GM12878 (cell line): ENCODE measurements around the gene RAD51B. TPM values are rescaled to one million over a fixed set of nuclear protein-coding genes. Genes with fewer than 3 reads are reported as not detected.

Source experiments
- ATAC-seq: fragments of 200-7000 bp; cut with Tn5 transposase; 3 replicates; pipeline ENCODE4 v1.9.1; 2020; ENCODE audit warnings: mild to moderate bottlenecking, moderate library complexity
- BruUV-seq: library from RNA; stranded (reverse); fragments of 400-500 nt; replicated peaks from 2 replicates; lab custom pipeline; 2021; lab: Mats Ljungman, UMichigan
- CTCF ChIA-PET: fragments of 300-600 bp; sonication (Branson Sonifier 250); formaldehyde crosslinking; extraction: SDS; loops from one replicate; lab custom pipeline; 2021; ENCODE audit warnings: inconsistent platforms; lab: Yijun Ruan, JAX
- POLR2A ChIA-PET: fragments of 350-600 bp; formaldehyde crosslinking; extraction: SDS; loops from one replicate; lab custom pipeline; 2021; ENCODE audit warnings: inconsistent platforms; lab: Charles Lee
- RAD21 ChIA-PET: fragments of 300-600 bp; sonication (Branson Sonifier 250); formaldehyde crosslinking; loops from one replicate; lab custom pipeline; 2023; ENCODE audit warnings: antibody characterized with exemption; ENCODE audit not compliant: unreplicated experiment; lab: Charles Lee
- SMC1A ChIA-PET: fragments of 300-600 bp; sonication (Branson Sonifier 250); formaldehyde crosslinking; loops from one replicate; lab custom pipeline; 2023; ENCODE audit not compliant: unreplicated experiment, uncharacterized antibody; lab: Charles Lee
- DNase-seq: peaks from one replicate; pipeline ENCODE4 v3.0.0-alpha.2; 2011; ENCODE audit warnings: low read depth, low spot score
- FAIRE-seq: peaks from 3 replicates; lab custom pipeline; 2011; peaks lifted over from hg19 to GRCh38; lab: Jason Lieb, UNC
- H2AFZ ChIP-seq: 2 replicates; pipeline ENCODE4 v1.6.0; 2011; ENCODE audit warnings: low read depth, low read length, control low read depth; ENCODE audit not compliant: control insufficient read depth
- H3K27ac ChIP-seq: 2 replicates; pipeline ENCODE4 v1.5.1; 2011; ENCODE audit warnings: control low read depth; ENCODE audit not compliant: control insufficient read depth, insufficient read depth
- H3K27me3 ChIP-seq, 2 experiments: replicated peaks in 1 of 2; 2 replicates each; pipeline versions ENCODE4 v1.6.0 to v1.6.1; 2011; ENCODE audit warnings: low read length in 1 of 2; ENCODE audit not compliant: control insufficient read depth in 2 of 2, insufficient read depth in 2 of 2
- H3K36me3 ChIP-seq, 2 experiments: 2 replicates each; pipeline ENCODE4 v1.5.1; 2011; ENCODE audit warnings: low read length in 1 of 2; ENCODE audit not compliant: control insufficient read depth in 2 of 2, insufficient read depth in 2 of 2
- H3K4me1 ChIP-seq: 2 replicates; pipeline ENCODE4 v1.6.1; 2011; ENCODE audit warnings: mild to moderate bottlenecking, low read length, moderate library complexity, mixed read lengths; ENCODE audit not compliant: control insufficient read depth, insufficient read depth
- H3K4me2 ChIP-seq: 2 replicates; pipeline ENCODE4 v1.6.0; 2011; ENCODE audit warnings: control low read depth; ENCODE audit not compliant: control insufficient read depth, insufficient read depth
- H3K4me3 ChIP-seq: fragments of 200-600 bp; sonication (generic); 2 replicates; pipeline ENCODE4 v1.5.1; 2016
- H3K79me2 ChIP-seq: 2 replicates; pipeline ENCODE4 v1.6.0; 2011; ENCODE audit warnings: low read length; ENCODE audit not compliant: control insufficient read depth, insufficient read depth
- H3K9ac ChIP-seq: 2 replicates; pipeline ENCODE4 v1.8.0; 2011; ENCODE audit warnings: low read length, control low read depth, mixed read lengths; ENCODE audit not compliant: control insufficient read depth, insufficient read depth
- H3K9me3 ChIP-seq: replicated peaks from 3 replicates; pipeline ENCODE4 v1.5.1; 2011; ENCODE audit warnings: mild to moderate bottlenecking, low read length; ENCODE audit not compliant: control insufficient read depth, insufficient read depth
- H4K20me1 ChIP-seq: 2 replicates; pipeline ENCODE4 v1.6.0; 2011; ENCODE audit not compliant: control insufficient read depth, insufficient read depth
- ASH2L ChIP-seq: fragments of 300-600, 200-600 bp; sonication (generic); IDR thresholded peaks from 2 replicates; pipeline ENCODE4 v1.6.1; 2017; ENCODE audit warnings: low read depth, mild to moderate bottlenecking, borderline replicate concordance
- HDAC6 ChIP-seq: fragments of 200-600 bp; sonication (generic); IDR thresholded peaks from one replicate; pipeline ENCODE4 v1.8.0; 2017; ENCODE audit warnings: antibody characterized with exemption; ENCODE audit not compliant: unreplicated experiment
- MTA2 ChIP-seq: fragments of 450-650 bp; IDR thresholded peaks from 2 replicates; pipeline ENCODE4 v1.6.1; 2016; ENCODE audit warnings: low read depth, mild to moderate bottlenecking, moderate library complexity
- MXI1 ChIP-seq: fragments of 150-350 bp; IDR thresholded peaks from 2 replicates; pipeline ENCODE4 v1.6.1; 2011; ENCODE audit warnings: low read depth, mild to moderate bottlenecking, inconsistent platforms, low read length, improper control_type of control experiment
- ZNF24 ChIP-seq: fragments of 450-650 bp; IDR thresholded peaks from 2 replicates; pipeline ENCODE4 v1.6.1; 2017; ENCODE audit warnings: antibody characterized with exemption, mild to moderate bottlenecking
- WGBS: methylation state at CpG from one replicate; pipeline ENCODE4 v1.1.6; 2016; ENCODE audit warnings: low lambda C conversion rate; ENCODE audit not compliant: insufficient replicate concordance, insufficient coverage; ENCODE audit errors: missing lambda C conversion rate; 5-methylcytosine and 5-hydroxymethylcytosine counted together
- in situ Hi-C: fragments of 300-500 bp; cut with MboI; formaldehyde crosslinking; loops from 9 replicates; pipeline ENCODE4 v1.14.3; 2018; ENCODE audit warnings: mixed read lengths
- intact Hi-C: fragments of 100-400 bp; cut with micrococcal nuclease; formaldehyde crosslinking; loops from one replicate; pipeline ENCODE4 v1.14.2; 2022; ENCODE audit not compliant: unreplicated experiment
- polyA plus RNA-seq, 11 experiments: library from polyadenylated mRNA; depleted of rRNA in 4 of 11; unstranded in 6 of 11; stranded (reverse) in 5 of 11; fragments of >200 nt; fragmentation: Nextera tagmentation in 4 of 11; fragmentation: Illumina TruSeq in 1 of 11; extraction: Ambion mirVana in 4 of 11; extraction: Trizol in 1 of 11; gene quantifications; 1 replicate in 1 of 11; 2 replicates in 10 of 11; pipeline versions ENCODE4 v1.2.1 to v1.2.3, GENCODE V29; 2011 to 2016; ENCODE audit warnings: inconsistent platforms in 2 of 11, missing spikeins in 2 of 11, low read depth in 1 of 11
- total RNA-seq, 4 experiments: library from RNA; depleted of rRNA in 3 of 4; stranded (reverse); fragments of >200 nt in 3 of 4; fragmentation: Illumina TruSeq in 1 of 4; extraction: Trizol in 1 of 4; gene quantifications; 2 replicates each; pipeline versions ENCODE4 v1.2.1 to v1.2.3, GENCODE V29; 2013 to 2021
- TF ChIP-seq, protein P1 (sequence below), 3 experiments: IDR thresholded peaks in 2 of 3; conservative IDR thresholded peaks in 1 of 3; 2 replicates each; pipeline ENCODE4 v1.5.1; 2011; ENCODE audit warnings: low read depth in 3 of 3, low read length in 3 of 3, mild to moderate bottlenecking in 3 of 3, control low read depth in 2 of 3, moderate library complexity in 2 of 3, inconsistent platforms in 1 of 3, mixed read lengths in 1 of 3; ENCODE audit not compliant: control insufficient read depth in 2 of 3, insufficient read depth in 1 of 3; ENCODE audit errors: extremely low read depth in 1 of 3
- TF ChIP-seq, protein P2 (sequence below): IDR thresholded peaks from 2 replicates; pipeline ENCODE4 v1.6.1; 2012; ENCODE audit warnings: improper control_type of control experiment, low read depth, low read length; ENCODE audit not compliant: insufficient replicate concordance

Gene RAD51B
- total and polyA plus RNA-seq, 10 of the 15 experiments (the other 5 are each of a cell fraction or from before 2014, with no cell fraction given) = 9.8 to 26.8 (median 21.3) TPM

DNA sequence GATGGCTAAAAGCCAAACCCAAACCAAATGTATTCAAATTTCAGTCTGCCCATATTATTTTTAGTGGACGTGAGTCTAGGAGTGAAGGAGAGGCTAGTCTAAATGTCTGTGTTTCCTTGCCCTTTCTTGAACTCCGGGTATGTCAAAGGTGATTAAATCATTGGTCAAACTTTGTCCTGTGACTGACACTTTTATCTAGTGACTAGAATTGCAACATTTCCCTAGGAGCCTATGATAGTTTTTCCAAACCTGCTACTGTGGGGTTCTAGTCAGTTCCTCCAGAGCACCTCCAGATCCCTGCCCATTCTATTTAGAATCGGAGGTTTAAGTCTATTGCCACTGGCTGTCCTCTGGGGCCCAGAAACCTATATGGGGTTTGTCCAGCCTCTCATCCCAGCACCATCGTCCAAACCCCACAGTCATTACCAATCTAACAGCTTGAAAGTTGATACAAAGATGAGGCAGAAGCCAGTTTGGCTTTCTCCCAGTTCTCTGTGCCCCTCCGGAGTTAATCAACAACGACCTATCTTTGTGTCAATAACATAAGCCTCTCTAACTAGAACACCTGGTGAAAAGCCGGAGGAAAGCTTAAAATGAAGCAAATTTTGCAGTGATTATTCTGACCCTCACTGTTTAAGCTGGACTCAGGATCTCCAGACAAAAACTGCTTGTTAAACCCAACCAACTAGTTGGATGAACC lies 666.6 kb downstream of the RAD51B start:
- no peak overlapping the region for H3K27ac ChIP-seq
- intact Hi-C loops (no loop called here), in situ Hi-C loops (no loop called here)
- no peaks in the 10 kb centered on the region for H4K20me1 ChIP-seq
- H3K9me3 ChIP-seq = no peaks in the 10 kb centered on the region
- H2AFZ ChIP-seq = no peak overlapping the region
- WGBS = 85% methylated on average over 7 of the region's 7 CpGs
- H3K4me3 ChIP-seq = no peak overlapping the region
- BruUV-seq = no TSS peak
- no peaks in the 10 kb centered on the region for H3K36me3 ChIP-seq
- no peaks in the 10 kb centered on the region for H3K27me3 ChIP-seq
- DNase-seq (no peak), FAIRE-seq (no peak), ATAC-seq (no peak)
- ChIA-PET POLR2A (no interaction called here), RAD21 (interaction anchor here (0.8 kb wide), 1 partner anchor 23 kb away, joined by 3 read pairs; no protein-coding TSS in a partner anchor), SMC1A (interaction anchor here (0.8 to 3.5 kb wide), 4 partner anchors 21 to 73 kb away, joined by 3 to 12 read pairs (median 3); no protein-coding TSS in a partner anchor), CTCF (no interaction called here)
- no peak overlapping the region for H3K9ac ChIP-seq
- H3K4me2 ChIP-seq = no peak overlapping the region
- no peak for TF ChIP-seq MTA2
- H3K79me2 ChIP-seq = no peaks in the 10 kb centered on the region
- H3K4me1 ChIP-seq = peaks cover 4% of the 10 kb centered on the region; the same call in 1 of the 2 replicates

DNA sequence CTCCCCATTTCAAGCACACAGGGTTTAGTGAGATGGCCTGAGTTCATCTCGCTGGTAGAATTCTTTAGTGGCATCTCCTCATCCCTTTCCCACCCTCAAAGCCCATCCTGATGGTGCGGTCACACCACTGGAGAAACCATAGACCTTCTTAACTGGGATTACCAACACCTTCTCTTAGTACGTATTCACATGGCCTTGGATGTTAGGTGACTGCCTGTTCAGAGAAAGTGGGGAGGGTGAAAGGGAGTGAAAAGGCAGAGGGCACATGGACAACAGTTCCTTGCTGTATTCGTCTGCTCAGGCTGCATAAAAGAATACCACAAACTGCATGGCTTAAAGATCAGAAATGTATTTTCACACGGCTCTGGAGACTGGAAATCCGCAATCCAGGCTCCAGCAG lies 667.2 kb downstream of the RAD51B start:
- no peak for FAIRE-seq
- H3K27ac ChIP-seq = no peak overlapping the region
- ATAC-seq = no peak
- in situ Hi-C loops (no loop called here), intact Hi-C loops (no loop called here)
- no peaks in the 10 kb centered on the region for H3K36me3 ChIP-seq
- H3K4me2 ChIP-seq = no peak overlapping the region
- no peak for DNase-seq
- peaks cover 9% of the 10 kb centered on the region for H3K4me1 ChIP-seq
- BruUV-seq = no TSS peak
- POLR2A ChIA-PET = interaction anchor here (0.7 kb wide), 1 partner anchor 17 kb away, joined by 4 read pairs; no protein-coding TSS in a partner anchor
- CTCF ChIA-PET = no interaction called here
- no peak overlapping the region for H2AFZ ChIP-seq
- no peaks in the 10 kb centered on the region for H4K20me1 ChIP-seq
- RAD21 ChIA-PET = interaction anchor here (0.7 to 1.2 kb wide), 3 partner anchors 14 to 67 kb away, joined by 3 to 4 read pairs (median 3); no protein-coding TSS in a partner anchor
- SMC1A ChIA-PET = interaction anchor here (1.0 to 1.3 kb wide), 3 partner anchors 9 to 78 kb away, joined by 3 read pairs; no protein-coding TSS in a partner anchor
- H3K9ac ChIP-seq = no peak overlapping the region
- H3K9me3 ChIP-seq = no peaks in the 10 kb centered on the region
- TF ChIP-seq ZNF24 = no peak
- TF ChIP-seq MXI1 = no peak
- TF ChIP-seq, protein P1, sequence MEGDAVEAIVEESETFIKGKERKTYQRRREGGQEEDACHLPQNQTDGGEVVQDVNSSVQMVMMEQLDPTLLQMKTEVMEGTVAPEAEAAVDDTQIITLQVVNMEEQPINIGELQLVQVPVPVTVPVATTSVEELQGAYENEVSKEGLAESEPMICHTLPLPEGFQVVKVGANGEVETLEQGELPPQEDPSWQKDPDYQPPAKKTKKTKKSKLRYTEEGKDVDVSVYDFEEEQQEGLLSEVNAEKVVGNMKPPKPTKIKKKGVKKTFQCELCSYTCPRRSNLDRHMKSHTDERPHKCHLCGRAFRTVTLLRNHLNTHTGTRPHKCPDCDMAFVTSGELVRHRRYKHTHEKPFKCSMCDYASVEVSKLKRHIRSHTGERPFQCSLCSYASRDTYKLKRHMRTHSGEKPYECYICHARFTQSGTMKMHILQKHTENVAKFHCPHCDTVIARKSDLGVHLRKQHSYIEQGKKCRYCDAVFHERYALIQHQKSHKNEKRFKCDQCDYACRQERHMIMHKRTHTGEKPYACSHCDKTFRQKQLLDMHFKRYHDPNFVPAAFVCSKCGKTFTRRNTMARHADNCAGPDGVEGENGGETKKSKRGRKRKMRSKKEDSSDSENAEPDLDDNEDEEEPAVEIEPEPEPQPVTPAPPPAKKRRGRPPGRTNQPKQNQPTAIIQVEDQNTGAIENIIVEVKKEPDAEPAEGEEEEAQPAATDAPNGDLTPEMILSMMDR (IDR thresholded peaks at IDR 0.05 in 2 of 3, conservative IDR thresholded peaks at IDR 0.05 in 1 of 3; ENCODE audit: control insufficient read depth in 2 of 3, extremely low read depth in 1 of 3, insufficient read depth in 1 of 3, low read depth in 3 of 3, low read length in 3 of 3) = no peak
- no peak for TF ChIP-seq ASH2L
- TF ChIP-seq, protein P2, sequence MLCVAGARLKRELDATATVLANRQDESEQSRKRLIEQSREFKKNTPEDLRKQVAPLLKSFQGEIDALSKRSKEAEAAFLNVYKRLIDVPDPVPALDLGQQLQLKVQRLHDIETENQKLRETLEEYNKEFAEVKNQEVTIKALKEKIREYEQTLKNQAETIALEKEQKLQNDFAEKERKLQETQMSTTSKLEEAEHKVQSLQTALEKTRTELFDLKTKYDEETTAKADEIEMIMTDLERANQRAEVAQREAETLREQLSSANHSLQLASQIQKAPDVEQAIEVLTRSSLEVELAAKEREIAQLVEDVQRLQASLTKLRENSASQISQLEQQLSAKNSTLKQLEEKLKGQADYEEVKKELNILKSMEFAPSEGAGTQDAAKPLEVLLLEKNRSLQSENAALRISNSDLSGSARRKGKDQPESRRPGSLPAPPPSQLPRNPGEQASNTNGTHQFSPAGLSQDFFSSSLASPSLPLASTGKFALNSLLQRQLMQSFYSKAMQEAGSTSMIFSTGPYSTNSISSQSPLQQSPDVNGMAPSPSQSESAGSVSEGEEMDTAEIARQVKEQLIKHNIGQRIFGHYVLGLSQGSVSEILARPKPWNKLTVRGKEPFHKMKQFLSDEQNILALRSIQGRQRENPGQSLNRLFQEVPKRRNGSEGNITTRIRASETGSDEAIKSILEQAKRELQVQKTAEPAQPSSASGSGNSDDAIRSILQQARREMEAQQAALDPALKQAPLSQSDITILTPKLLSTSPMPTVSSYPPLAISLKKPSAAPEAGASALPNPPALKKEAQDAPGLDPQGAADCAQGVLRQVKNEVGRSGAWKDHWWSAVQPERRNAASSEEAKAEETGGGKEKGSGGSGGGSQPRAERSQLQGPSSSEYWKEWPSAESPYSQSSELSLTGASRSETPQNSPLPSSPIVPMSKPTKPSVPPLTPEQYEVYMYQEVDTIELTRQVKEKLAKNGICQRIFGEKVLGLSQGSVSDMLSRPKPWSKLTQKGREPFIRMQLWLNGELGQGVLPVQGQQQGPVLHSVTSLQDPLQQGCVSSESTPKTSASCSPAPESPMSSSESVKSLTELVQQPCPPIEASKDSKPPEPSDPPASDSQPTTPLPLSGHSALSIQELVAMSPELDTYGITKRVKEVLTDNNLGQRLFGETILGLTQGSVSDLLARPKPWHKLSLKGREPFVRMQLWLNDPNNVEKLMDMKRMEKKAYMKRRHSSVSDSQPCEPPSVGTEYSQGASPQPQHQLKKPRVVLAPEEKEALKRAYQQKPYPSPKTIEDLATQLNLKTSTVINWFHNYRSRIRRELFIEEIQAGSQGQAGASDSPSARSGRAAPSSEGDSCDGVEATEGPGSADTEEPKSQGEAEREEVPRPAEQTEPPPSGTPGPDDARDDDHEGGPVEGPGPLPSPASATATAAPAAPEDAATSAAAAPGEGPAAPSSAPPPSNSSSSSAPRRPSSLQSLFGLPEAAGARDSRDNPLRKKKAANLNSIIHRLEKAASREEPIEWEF = no peak
- TF ChIP-seq HDAC6 = no peak
- no peak overlapping the region for H3K4me3 ChIP-seq
- H3K27me3 ChIP-seq = no peaks in the 10 kb centered on the region
- 91% methylated on average over 6 of the region's 6 CpGs for WGBS
- H3K79me2 ChIP-seq = no peaks in the 10 kb centered on the region
